Germinal center (tissue), 1 donor: ENCODE data around the gene KMT2B.

Source experiments
- DNase-seq: peaks from one replicate; pipeline ENCODE4 v3.0.0; 2012; ENCODE audit warnings: mixed read lengths, low spot score

The KMT2B gene

DNA sequence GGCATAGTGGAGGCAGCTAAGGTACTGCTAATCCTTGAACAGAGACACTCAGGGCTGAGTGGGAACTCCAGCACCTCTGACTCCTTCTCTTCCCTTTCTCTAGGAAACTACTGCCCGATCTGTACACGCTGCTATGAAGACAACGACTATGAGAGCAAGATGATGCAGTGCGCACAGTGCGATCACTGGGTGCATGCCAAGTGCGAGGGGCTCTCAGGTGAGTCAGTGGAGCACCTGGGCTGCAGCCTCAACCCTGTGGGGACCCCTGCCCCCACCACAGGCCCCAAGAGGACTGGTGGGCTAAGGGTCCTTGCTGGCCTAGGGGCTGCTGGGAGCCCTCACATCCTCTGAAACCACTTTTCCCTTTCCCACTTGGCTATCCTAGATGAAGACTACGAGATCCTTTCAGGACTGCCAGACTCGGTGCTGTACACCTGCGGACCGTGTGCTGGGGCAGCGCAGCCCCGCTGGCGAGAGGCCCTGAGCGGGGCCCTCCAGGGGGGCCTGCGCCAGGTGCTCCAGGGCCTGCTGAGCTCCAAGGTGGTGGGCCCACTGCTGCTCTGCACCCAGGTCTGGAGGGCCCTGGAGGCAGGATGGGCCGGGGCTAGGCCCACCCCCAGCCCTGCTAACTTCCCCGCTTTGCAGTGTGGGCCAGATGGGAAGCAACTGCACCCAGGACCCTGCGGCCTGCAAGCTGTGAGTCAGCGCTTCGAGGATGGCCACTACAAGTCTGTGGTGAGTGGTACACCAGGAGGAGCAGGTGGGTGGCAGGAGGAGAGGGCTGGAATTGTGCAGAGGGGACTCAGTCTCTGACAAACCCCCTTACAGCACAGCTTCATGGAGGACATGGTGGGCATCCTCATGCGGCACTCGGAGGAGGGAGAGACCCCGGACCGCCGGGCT, 9.5 kb downstream of the KMT2B start:
- DNase-seq = no peak

DNA sequence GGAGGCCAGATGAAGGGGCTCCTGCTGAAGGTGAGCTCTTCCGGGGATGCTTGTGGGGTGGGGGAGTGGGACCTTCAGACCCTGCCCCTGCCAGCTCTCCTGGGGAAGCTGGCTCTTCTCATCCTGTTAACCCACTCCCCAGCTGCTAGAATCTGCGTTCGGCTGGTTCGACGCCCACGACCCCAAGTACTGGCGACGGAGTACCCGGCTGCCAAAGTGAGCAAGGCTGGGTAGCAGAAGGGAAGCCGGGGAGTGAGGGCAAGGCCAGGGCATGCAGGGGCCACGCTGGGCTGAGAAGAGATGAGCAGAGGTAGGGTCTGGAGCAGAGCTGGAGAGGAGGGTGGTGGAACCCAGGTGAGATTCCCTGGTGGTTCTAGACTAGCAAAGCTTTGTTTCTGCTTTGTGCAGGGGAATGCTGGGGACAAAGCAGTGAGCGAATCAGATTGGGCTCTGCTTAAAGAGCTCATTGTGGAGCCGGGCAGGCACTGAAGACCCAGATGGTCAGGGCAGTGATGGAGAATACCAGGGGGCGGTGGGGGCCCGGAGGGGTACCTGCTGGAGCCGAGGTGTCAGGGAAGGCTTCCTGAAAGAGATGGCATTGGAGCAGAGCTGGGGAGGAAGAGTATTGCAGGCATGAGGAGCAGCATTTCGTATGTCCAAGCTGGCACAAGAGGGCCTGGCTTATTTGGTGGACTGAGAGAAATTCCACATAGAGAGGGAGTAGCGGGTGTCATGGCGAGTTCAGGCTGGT, 10.3 kb downstream of the KMT2B start:
- DNase-seq = no peak

DNA sequence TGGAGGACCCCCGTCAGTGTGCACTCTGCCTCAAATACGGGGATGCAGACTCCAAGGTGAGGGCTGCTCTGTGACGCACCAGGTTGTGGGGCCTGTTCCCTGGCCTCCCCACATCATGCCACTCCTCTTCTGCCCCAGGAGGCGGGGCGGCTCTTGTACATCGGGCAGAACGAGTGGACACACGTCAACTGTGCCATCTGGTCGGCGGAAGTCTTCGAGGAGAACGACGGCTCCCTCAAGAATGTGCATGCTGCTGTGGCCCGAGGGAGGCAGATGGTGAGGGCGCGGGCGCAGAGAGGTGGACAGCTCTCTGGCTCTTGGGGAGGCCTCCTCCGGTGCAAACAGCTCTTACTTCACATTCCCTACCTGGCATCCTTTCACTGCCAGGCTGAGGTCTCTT, 11.2 kb downstream of the KMT2B start:
- no peak for DNase-seq

DNA sequence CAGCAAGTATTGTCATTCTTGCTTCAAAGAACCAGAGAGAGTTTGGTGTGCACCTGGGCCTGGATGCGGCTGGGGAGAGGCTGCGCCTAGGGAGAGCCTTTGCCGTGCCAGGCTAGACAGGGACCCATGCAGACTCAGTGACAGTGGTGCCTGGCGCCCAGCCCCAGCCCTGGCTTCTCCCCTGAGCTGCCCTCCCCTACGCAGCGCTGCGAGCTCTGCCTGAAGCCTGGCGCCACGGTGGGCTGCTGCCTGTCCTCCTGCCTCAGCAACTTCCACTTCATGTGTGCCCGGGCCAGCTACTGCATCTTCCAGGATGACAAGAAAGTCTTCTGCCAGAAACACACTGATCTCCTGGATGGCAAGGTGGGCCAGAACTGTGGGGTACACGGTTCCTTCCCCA, 12.0 kb downstream of the KMT2B start:
- DNase-seq = no peak

DNA sequence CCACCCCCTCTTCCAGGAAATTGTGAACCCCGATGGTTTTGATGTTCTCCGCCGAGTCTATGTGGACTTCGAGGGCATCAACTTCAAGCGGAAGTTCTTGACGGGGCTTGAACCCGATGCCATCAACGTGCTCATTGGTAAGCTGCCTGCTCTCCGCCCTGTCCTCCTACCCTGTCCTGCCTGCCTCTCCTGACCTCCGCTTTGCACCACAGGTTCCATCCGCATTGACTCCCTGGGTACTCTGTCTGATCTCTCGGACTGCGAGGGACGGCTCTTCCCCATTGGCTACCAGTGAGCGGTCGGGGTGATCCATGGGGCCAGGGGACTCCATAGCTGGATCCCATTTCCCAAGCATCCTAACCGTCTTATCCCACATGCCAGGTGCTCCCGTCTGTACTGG, 12.5 kb downstream of the KMT2B start:
- no peak for DNase-seq

DNA sequence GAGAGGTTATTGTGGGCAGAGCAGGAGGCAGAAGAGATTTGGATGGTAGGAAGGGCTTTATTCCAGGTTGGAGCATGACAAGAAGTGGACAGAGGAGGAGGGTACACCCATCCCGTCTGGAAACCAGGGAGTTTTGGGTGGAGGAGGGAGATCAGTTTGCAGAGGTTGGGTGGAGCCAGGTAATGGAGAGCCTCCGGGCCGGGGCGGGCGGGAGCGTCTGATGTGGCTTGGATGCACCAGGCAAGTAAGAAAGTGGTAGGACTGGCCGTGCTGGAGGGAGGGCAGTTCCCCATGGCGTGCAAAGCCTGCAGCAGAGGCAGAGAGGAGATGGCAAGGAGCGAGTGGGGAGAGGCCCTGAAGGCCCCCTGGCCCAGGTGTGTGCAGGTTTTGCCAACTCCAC, 13.6 kb downstream of the KMT2B start:
- no peak for DNase-seq

DNA sequence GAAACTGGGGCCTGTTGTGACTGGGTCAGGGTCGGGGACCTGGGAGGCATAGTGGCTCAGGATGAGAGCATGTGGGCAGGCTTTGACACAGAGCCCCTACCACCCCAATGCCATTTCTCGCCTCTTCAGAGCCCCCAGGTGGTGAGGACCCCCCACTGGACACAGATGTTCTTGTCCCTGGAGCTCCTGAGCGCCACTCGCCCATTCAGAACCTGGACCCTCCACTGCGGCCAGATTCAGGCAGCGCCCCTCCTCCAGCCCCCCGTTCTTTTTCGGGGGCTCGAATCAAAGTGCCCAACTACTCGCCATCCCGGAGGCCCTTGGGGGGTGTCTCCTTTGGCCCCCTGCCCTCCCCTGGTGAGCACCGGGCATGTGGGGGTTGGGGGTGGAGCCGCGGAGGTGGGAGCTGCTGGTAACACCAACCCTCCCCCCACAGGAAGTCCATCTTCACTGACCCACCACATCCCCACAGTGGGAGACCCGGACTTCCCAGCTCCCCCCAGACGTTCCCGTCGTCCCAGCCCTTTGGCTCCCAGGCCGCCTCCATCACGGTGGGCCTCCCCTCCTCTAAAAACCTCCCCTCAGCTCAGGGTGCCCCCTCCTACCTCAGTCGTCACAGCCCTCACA, 14.1 kb downstream of the KMT2B start:
- DNase-seq = no peak

DNA sequence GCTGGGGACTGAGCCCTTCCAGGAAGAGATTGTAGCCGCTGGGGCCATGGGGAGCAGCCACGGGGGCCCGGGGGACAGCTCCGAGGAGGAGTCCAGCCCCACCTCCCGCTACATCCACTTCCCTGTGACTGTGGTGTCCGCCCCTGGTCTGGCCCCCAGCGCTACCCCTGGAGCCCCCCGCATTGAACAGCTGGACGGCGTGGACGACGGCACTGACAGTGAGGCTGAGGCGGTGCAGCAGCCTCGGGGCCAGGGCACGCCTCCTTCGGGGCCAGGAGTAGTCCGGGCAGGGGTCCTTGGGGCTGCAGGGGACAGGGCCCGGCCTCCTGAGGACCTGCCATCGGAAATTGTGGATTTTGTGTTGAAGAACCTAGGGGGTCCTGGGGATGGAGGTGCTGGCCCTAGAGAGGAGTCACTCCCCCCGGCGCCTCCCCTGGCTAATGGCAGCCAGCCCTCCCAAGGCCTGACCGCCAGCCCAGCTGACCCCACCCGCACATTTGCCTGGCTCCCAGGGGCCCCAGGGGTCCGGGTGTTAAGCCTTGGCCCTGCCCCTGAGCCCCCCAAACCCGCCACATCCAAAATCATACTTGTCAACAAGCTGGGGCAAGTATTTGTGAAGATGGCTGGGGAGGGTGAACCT, 14.9 kb downstream of the KMT2B start:
- no peak for DNase-seq

DNA sequence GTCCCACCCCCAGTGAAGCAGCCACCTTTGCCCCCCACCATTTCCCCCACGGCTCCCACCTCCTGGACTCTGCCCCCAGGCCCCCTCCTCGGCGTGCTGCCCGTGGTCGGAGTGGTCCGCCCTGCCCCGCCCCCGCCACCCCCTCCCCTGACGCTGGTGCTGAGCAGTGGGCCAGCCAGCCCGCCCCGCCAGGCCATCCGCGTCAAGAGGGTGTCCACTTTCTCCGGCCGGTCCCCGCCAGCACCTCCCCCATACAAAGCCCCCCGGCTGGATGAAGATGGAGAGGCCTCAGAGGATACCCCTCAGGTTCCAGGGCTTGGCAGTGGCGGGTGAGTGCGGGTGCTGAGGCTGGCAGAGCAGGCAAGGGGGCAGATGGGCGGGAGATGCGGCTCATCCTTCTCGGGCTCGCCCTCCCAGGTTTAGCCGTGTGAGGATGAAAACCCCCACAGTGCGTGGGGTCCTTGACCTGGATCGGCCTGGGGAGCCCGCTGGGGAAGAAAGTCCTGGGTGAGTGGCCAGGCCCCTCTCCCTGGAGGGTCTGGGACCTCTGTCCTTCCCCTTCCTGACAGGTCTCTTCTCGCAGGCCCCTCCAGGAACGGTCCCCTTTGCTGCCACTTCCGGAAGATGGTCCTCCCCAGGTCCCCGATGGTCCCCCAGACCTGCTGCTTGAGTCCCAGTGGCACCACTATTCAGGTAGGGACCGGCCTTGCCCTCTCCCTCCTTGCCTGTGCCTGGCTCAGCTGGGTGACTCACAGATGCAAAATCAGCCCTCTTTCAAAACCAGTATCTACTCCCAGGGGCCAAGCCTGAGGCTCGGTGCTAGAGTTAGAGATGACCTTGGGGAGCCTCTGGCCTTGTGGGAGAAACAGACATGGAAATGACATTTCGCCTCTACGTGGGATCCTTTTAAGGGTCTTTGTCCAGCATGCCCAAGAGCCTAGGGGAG, 15.7 kb downstream of the KMT2B start:
- no peak for DNase-seq

DNA sequence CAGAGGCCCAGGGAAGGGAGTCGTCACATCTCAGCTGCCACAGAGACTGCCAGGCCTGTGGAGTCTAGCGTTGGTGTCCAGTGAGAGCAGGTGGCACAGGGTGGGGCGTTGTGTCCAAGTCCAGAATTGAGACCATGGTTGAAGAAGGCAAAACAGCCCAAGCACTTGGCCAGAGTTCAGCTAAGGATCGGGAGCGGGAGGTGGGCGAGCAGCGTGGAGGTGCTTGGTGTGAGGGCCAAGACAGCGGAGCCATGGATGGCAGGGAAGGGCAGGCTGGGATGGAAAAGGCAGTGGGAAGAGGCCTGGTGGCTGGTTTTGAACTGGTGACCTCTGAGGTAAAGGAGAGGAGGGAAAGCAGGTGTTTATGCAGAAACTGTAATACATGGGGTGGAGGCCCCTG, 16.5 kb downstream of the KMT2B start:
- no peak for DNase-seq

DNA sequence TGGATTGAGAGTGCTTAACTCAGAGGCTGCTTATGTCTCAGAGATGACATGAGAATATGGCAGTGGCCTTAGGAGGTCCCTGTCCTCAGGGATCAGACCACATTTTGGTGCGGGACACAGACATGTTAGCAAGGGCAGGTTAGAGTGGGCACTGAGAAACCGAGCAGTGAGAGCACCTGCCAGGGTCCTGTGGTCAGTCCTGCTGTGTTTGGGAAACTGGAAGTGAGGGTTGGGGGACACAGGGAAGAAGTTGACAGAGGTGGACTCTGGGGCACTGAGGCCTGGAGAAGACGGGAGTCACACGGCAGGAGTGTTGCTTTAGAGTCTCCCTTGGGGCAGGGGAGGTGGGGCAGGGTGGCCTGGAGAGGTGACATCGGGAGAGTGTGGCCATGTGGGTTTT, 17.1 kb downstream of the KMT2B start:
- no peak for DNase-seq

DNA sequence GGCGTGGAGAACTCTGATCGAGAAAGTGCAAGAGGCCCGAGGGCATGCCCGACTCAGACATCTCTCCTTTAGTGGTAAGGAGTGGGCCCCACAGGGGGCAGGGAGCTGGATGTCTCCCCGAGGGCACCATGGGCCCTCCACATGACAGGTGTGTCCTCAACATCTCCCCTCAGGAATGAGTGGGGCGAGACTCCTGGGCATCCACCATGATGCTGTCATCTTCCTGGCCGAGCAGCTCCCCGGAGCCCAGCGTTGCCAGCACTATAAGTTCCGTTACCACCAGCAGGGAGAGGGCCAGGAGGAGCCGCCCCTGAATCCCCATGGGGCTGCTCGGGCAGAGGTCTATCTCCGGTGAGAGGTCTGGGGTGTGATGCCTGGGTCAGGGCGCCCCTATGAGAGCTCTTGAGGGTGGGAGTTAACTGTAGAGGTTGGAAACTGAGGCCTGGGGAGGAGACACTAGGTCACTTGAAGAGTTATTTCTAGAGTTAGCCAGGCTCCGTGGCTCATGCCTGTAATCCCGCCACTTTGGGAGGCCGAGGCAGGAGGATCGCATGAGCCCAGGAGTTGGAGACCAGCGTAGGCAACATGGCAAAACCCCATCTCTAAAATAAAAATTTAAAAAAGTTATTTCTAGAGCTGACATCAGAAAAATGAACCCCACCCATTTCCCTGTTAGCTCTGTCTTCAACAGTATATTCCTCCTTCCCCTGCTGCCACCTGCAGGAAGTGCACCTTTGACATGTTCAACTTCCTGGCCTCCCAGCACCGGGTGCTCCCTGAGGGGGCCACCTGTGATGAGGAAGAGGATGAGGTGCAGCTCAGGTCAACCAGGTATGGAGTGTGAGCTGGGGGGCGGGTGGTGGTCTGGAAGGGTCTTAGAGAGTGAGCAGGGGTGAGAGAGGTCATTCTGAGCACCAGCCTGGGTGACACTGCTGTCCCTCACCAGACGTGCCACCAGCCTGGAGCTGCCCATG, 19.4 kb downstream of the KMT2B start:
- DNase-seq = peak; percentile 47

DNA sequence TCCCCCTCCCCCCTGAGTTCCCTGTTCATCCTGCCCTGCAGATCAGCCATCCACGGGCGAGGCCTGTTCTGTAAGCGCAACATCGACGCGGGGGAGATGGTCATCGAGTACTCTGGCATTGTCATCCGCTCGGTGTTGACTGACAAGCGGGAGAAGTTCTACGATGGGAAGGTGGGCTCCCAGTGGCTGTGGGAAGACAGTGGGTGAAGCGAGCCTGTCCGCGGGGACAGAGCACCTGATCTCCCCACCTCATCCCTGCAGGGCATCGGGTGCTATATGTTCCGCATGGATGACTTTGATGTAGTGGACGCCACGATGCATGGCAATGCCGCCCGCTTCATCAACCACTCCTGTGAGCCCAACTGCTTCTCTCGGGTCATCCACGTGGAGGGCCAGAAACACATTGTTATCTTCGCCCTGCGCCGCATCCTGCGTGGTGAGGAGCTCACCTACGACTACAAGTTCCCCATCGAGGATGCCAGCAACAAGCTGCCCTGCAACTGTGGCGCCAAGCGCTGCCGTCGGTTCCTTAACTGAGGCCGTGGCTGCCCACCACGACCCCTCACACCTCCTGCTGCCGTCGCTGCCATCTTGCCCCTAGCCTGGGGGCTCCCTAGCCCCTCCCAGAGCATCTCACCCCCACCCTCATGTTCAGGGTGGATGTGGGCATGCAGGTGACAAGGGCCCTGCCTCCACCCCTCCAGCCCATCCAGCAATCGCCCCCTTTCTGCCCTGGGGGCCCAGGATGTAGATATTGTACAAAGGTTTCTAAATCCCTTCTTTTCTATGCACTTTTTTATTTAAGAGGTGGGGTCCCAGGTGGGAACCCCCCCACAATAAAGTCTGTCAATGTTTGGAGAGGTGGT, 20.5 kb downstream of the KMT2B start:
- no peak for DNase-seq

DNA sequence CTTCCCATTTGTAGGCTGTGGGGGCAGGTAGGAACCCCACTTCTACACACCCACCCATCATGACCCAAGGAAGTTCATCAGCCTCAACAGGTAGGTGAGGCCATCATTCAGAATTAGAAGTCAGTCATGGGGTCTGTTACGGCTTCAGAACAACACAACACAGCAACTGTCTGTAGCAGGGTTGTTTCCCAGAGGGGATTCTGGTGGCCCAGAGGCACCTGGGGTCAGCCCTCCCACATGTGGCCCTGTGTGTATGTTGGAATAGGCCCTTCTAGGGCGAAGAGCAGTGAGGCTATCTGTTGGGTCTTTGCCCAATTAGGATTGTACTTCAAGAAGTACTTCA, 21.1 kb downstream of the KMT2B start:
- no peak for DNase-seq

DNA sequence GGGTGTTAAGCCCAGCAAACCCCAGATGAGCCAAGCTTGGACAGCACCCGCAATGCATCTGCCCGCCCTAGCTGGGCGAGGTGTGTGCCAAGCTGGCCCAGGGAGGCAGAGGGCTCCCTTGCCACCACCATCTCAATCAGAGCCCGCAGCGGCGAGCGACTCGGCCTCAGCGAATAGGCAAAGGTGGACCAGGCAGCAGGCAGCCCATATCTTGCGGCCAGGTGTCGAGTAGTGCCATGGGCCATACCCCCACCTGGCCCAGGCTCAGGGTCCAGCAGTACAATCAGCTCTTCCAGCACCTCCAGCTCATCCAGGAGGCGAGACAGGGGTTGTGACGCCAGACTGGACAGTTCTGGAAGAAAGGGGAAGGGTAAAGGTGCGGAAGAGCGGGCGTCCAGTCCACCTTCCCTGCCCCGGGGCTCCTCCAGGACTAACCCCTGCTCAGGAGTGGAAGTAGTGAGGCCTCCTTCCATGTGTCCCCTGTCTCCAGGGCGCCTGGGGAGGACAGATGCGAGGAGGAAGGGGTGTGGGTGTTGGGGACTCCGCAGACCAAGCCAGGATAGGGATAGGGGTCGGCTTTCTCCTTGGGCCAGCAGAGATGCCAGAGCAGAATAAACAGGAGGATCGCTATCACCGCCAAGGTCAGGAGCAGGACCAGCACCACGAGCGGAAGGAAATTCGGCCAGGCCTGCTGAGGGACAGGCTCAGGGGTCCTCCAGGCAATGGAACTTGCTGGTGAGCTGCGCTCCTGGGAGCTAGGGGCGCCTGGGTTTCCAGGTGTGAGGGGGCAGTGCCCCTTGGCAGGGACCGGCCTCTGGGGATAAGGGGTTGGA, 21.7 kb downstream of the KMT2B start:
- DNase-seq = no peak

DNA sequence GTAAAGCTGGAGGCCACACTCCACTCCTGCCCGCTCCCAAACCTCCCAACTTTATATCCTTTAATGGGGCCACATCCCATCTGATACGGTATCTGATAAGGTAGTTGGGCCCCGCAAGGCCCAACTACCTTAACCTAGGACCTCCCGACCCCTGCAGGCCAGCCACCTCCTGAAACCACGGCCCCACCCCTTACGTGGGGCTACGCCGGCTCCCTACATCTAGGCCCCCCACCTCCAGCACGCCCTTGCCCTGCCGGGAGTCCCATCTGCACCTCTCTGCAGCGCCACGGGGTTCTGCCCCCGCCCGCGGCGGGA, 22.3 kb downstream of the KMT2B start:
- DNase-seq = no peak

DNA sequence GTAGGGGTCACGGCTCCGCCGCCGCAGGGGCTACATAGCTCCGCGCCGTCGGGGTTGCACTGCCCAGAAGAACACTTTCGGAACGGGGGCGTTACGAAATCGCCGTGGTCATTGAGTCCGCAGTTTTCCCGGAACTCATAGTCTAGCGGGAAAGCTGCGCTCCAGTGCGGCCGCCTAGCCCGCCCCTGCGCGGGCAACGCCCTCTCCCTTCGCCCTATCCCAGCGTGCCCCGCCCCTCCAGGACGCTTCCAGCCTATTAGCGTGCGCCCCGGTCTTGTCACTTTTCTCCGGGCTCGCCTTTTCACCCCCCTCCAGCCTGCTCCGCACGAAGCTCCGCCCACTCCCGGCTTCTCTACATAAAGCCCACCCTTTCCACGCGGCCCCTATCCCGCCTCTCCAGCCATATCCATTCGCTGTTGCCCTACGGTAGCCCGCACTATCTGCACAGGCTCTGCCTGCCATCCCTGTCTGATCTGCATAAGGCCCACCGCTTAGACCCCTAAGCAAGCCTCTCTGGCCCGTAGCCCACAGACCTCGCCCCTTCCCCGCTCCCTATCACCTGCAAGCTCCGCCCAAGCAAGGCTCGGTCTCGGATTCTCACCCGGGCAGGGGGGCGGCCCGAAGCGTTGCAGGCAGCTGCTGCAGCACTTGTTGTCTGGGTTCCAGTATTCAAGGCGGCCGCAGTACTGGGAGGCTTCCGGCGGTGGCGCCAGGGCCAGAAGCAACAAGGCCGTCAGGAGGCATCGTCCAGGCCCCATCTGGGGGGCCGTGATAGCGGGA, 22.8 kb downstream of the KMT2B start:
- DNase-seq = peak; percentile 98

DNA sequence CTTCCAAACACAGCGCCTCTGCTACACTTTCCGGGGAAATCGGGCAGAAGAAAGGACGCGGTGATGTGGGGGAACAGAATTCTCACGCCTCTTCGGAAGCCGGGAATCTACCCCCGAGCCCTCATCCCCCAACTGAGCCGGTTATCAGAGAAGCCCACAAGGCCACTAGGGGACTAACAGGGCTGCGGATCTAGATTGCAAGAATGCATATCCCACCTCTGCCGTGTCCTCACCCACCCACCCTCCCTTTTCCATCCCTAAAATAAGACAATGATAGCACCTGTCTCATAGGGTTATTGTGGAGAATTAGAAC, 23.4 kb downstream of the KMT2B start:
- DNase-seq = no peak
